Tibial artery (tissue), 4 donors: Measurements from ENCODE around the gene EHBP1.

Experiments
- DNase-seq, 2 donors: peaks; one replicate each; pipeline ENCODE4 v3.0.0-alpha.2; 2019
- H3K27ac ChIP-seq, 2 donors: fragments of 200-600 bp; sonication (generic) in 1 of 2; 1 replicate in 1 of 2; 2 replicates in 1 of 2; pipeline ENCODE4 v1.5.1; 2018 to 2019; ENCODE audit warnings: mild to moderate bottlenecking in 1 of 2
- H3K27me3 ChIP-seq, 2 donors: fragments of 200-600 bp; sonication (generic) in 1 of 2; one replicate each; pipeline versions ENCODE4 v1.5.1 to v1.6.0; 2016 to 2019
- H3K36me3 ChIP-seq, 3 donors: fragments of 200-600 bp; sonication (generic) in 2 of 3; one replicate each; pipeline ENCODE4 v1.5.1; 2016 to 2019; ENCODE audit warnings: mild to moderate bottlenecking in 2 of 3
- H3K4me1 ChIP-seq, 4 donors: fragments of 200-600 bp; sonication (generic) in 2 of 4; 1 replicate in 3 of 4; 2 replicates in 1 of 4; pipeline ENCODE4 v1.5.1; 2016 to 2019
- H3K4me3 ChIP-seq, 2 donors: fragments of 200-600 bp; sonication (generic) in 1 of 2; 1 replicate in 1 of 2; 2 replicates in 1 of 2; pipeline ENCODE4 v1.5.1; 2018 to 2019; ENCODE audit warnings: mild to moderate bottlenecking in 2 of 2
- H3K9me3 ChIP-seq, 3 donors: fragments of 200-600 bp; sonication (generic) in 1 of 3; one replicate each; pipeline ENCODE4 v1.5.1; 2016 to 2019
- intact Hi-C: fragments of 100-400 bp; cut with DNase I; formaldehyde crosslinking; loops from one replicate; pipeline ENCODE4 v1.15.0; 2023; ENCODE audit warnings: low total_unique reads
- TF ChIP-seq, protein P1 (sequence below), 2 experiments: fragments of 200-600 bp in 1 of 2; fragments of 450-650 bp in 1 of 2; IDR thresholded peaks; one replicate each; pipeline ENCODE4 v1.5.1; 2017 to 2019; ENCODE audit warnings: antibody characterized with exemption in 2 of 2, mild to moderate bottlenecking in 1 of 2, moderate library complexity in 1 of 2

The EHBP1 gene

GRCh38 chr2:62871506-62871905 is 166.0 kb downstream of the EHBP1 start:
- DNase-seq = no peak
- intact Hi-C loops = no loop called here
- H3K27me3 ChIP-seq = no peaks in the 10 kb centered on the region

GRCh38 chr2:62873603-62874002 is 168.1 kb downstream of the EHBP1 start:
- no peak for DNase-seq
- peaks cover 41 to 63% (median 44%) of the 10 kb centered on the region in 3 donors for H3K36me3 ChIP-seq

More at GRCh38 chr2:62871506-62871905, 166.0 kb downstream of the EHBP1 start:
- H3K4me1 ChIP-seq = no peaks in the 10 kb centered on the region
- H3K9me3 ChIP-seq = peaks cover 0 to 9% (median 0%) of the 10 kb centered on the region in 3 donors
- TF ChIP-seq, protein P1, sequence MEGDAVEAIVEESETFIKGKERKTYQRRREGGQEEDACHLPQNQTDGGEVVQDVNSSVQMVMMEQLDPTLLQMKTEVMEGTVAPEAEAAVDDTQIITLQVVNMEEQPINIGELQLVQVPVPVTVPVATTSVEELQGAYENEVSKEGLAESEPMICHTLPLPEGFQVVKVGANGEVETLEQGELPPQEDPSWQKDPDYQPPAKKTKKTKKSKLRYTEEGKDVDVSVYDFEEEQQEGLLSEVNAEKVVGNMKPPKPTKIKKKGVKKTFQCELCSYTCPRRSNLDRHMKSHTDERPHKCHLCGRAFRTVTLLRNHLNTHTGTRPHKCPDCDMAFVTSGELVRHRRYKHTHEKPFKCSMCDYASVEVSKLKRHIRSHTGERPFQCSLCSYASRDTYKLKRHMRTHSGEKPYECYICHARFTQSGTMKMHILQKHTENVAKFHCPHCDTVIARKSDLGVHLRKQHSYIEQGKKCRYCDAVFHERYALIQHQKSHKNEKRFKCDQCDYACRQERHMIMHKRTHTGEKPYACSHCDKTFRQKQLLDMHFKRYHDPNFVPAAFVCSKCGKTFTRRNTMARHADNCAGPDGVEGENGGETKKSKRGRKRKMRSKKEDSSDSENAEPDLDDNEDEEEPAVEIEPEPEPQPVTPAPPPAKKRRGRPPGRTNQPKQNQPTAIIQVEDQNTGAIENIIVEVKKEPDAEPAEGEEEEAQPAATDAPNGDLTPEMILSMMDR (IDR thresholded peaks at IDR 0.05) = no peak
- no peak overlapping the region for H3K4me3 ChIP-seq
- H3K36me3 ChIP-seq = peaks cover 34 to 54% (median 48%) of the 10 kb centered on the region in 3 donors
- no peak overlapping the region for H3K27ac ChIP-seq

DNA sequence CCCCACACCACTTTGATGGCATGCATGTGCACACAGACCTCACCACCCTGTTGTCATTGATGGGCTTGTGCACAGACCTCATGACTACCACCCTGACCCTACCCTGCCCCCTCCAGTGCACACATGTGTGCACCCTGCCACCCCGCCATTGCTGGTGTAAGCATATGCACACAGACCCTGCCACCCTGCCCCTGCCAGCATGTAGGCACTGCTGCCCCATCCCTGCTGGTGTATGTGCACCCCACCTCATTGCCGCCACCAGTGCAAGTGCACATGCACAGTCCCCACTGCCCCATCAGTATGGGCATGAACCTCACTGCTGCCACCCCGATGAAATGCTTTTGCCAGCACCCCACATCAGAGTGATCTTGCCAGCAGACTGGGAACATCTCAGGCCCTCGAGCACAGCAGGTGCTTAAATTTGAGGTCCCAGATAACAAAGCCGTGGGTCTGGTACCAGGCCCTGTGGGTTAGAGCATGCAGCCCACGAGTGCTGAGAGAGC is 169.4 kb downstream of the EHBP1 start:
- Histone ChIP-seq H3K4me1 (no peaks in the 10 kb centered on the region), H3K27ac (no peak overlapping the region), H3K9me3 (peaks cover 0 to 9% (median 0%) of the 10 kb centered on the region in 3 donors), H3K36me3 (peaks cover 43 to 63% (median 44%) of the 10 kb centered on the region in 3 donors), H3K27me3 (no peaks in the 10 kb centered on the region), H3K4me3 (no peak overlapping the region)
- DNase-seq = no peak
- intact Hi-C loops = no loop called here
- TF ChIP-seq, protein P1 (IDR thresholded peaks at IDR 0.05) = no peak

More at GRCh38 chr2:62873603-62874002, 168.1 kb downstream of the EHBP1 start:
- Histone ChIP-seq H3K9me3 (peaks cover 0 to 9% (median 0%) of the 10 kb centered on the region in 3 donors), H3K4me3 (no peak overlapping the region), H3K27me3 (no peaks in the 10 kb centered on the region), H3K4me1 (no peaks in the 10 kb centered on the region), H3K27ac (no peak overlapping the region)
- intact Hi-C loops = no loop called here
- TF ChIP-seq, protein P1 (IDR thresholded peaks at IDR 0.05) = no peak

DNA sequence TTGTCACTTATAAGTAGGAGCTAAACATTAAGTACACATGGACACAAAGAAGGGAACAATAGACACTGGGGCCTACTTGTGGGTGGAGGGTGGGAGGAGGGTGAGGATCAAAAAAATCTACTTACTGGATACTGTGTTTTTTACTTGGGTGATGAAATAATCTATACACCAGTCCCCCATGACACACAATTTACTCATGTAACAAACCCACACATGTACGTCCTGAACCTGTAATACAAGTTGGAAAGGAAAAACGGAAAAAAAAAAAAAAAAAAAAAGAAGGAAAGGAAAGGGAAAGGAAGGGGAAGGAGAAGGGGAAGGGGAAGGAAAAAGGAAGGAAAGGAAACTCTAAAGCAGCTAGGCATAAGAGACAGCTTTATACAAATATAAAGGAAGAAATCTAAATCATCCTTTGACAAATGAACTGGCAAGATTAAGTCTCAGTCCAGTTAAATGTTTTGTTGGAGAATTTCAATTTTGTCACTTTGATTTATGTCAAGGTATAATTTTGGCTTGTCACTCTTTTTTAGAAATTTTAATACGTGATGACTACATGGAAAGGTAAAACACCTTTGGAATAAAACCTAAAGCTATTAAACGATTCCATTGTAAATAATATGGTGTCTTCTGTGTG is 175.8 kb downstream of the EHBP1 start:
- no peak for DNase-seq
- H3K27me3 ChIP-seq = no peaks in the 10 kb centered on the region
- H3K36me3 ChIP-seq = peaks cover 11 to 15% (median 14%) of the 10 kb centered on the region in 3 donors
- TF ChIP-seq, protein P1 (IDR thresholded peaks at IDR 0.05) = no peak
- H3K4me3 ChIP-seq = no peak overlapping the region
- no peaks in the 10 kb centered on the region for H3K4me1 ChIP-seq
- intact Hi-C loops = no loop called here
- no peak overlapping the region for H3K27ac ChIP-seq
- H3K9me3 ChIP-seq = no peaks in the 10 kb centered on the region

DNA sequence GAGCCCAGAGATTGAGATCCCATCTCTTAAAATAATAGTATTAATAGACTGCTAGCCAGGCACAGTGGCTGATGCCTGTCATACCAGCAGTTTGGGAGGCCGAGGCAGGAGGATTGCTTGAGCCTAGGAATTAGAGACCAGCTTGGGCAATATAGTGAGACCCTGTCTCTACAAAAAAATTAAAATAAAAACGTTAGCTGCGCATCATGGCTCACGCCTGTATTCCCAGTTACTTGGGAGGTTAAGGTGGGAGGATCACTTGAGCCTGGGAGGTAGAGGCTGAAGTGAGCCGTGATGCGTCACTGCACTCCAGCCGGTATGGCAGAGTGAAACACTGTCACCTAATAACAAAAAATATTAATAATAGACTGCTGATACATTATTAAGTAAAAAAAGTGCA is 178.1 kb downstream of the EHBP1 start:
- no peaks in the 10 kb centered on the region for H3K9me3 ChIP-seq
- TF ChIP-seq, protein P1 (IDR thresholded peaks at IDR 0.05) = no peak
- intact Hi-C loops = no loop called here
- H3K4me1 ChIP-seq = no peaks in the 10 kb centered on the region
- peaks cover 0 to 3% (median 0%) of the 10 kb centered on the region in 3 donors for H3K36me3 ChIP-seq
- no peak overlapping the region for H3K27ac ChIP-seq
- no peak overlapping the region for H3K4me3 ChIP-seq
- DNase-seq = no peak
- no peaks in the 10 kb centered on the region for H3K27me3 ChIP-seq
